HG03039 (cell line): Measurements from ENCODE around the gene PSAPL1.

Experiments used
- ATAC-seq: cut with Tn5 transposase; IDR thresholded peaks from one replicate; pipeline ENCODE4 v1.9.1; 2021; ENCODE audit warnings: mild to moderate bottlenecking, moderate library complexity; ENCODE audit not compliant: unreplicated experiment

PSAPL1 gene

DNA sequence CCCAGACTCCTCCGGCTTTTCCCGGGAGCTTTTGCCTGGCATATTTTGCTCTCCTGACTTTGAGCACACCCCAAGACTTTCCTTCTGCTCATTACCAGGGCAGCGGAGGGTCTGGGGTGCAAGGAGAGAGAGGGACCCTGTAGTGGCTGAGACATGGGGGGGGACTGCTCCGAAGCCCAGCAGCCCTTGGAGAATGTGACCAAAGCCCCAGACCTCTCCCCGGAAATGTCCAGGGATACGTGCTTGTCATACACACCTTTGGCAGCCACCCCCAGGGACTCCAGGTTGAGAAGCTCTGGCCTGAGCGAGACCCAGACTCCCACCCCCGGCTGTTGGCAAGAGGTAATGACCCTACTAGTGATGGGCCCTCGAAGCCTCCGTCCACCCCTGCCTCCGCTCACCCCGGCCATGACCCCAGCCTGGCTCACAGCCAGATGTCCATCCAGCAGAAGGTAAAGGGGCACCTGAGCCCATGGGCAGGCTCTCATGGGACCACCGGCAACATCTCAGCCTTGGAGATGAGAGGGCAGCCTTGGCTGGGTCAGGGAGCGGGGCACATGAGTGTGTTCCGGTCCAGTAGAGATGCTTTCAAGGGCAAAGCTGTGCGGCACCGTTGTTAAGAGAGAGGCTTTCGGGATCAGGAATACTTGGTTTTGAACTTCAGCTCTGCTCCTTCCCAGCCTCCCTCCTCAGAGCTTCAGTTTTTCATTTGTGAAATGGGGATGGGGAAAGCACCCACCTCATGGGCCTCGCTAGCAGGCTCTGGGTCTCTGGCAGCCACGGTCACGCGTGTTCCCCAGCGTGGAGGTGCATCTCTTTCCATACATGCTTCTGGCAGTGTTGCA is 2.0 kb downstream of the PSAPL1 start:
- no peak for ATAC-seq

DNA sequence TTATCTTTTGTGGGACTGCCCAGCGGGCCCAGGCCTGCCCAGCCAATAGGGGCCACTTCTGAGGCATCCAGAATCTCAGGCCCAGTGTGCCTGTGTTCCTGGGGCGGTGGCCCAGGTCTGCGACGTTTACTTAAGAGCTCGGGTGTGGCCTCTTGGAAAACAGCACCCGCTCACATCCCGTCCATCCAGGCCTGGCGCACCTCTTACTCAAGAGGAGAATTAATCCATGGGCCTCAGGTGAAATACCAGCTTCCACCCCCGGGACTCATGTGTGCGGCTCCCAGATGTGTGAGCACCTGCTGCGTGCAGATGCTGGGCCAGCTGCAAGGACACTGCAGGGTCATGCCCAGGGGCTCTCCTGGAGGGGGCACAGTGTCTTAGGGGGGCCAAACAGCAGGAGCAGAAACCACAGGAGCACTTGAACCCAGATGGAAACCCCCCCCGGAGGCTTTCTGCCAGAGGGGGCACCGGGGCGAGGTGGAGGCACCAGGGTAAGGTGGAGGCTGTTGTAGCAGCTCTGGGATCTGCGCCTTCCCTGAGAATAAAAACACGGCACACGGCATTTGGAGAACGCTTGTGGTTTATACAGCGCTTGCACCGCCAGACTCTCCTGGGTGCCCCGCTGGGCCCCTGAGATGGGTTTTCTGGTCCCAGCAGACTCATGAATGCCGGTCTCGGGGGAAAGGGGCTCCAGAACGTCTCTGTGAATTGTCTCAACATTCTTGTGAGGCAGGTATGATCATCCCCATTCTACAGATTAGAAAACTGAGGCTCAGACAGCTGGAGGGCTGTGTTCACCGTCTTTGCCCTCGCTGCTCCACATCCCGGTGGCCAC is 2.8 kb downstream of the PSAPL1 start:
- ATAC-seq = no peak

DNA sequence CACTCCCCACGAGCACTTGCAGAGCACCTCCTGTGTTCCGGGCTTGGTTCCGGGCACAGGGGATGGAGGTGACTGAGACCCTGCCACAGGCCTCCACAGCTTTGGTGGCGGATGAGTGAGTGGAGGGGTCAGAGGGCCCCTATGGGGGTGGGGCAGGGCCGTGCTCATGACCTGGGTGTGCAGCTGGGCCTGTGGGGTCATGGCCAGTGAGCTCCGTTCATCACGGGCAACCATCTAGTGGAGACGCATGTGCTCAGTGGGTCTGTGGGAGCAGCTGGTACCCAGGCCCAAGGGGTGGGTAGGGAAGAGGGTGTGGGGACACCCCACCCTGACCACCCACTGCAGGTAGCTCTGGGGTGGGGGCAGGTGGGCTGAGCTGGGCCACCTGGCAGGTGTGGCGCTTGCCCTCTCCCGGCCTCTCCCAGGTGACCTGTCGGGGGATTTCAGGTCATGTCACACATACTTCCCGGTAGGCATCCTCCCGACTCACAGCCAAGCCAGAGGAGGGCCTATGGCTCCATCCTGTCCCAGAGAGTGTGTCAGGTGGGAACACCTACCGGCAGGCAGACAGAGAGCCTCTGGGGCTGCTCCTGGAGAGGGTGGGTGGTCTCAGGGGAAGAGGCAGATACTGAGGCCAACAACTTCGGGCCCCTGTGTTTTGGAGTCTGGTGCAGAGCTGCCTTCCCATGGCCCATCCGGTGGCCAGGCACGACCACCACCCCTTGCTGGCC is 3.6 kb downstream of the PSAPL1 start:
- no peak for ATAC-seq

DNA sequence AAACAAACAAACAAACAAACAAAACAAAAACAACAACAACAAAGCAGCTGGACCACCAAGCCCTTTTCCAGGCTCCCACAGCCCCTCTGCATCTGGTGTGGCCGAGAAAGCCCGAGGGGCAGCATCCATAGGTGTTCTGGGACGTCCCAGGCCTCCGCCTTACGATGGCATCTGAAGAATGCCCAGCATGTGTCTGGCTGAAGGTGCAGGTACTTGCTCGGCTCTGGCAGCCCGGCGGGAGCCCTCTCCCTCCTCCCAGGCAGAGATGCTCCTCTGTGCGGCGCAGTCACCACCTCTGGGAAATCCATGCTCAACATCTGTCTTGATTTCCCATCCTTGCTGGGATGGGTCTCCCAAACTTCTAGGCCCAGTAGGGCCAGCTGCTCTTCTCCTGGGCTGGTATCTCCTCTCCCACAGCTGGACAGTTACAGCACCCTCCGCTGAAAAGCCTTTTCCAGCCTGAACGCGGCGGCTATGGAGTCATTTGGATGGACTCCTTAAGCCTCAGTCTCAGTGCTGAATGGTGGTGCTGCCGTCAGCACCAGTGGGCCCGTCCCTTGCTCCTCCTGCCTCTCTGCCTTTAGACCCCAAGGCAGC is 4.3 kb downstream of the PSAPL1 start:
- ATAC-seq = no peak

DNA sequence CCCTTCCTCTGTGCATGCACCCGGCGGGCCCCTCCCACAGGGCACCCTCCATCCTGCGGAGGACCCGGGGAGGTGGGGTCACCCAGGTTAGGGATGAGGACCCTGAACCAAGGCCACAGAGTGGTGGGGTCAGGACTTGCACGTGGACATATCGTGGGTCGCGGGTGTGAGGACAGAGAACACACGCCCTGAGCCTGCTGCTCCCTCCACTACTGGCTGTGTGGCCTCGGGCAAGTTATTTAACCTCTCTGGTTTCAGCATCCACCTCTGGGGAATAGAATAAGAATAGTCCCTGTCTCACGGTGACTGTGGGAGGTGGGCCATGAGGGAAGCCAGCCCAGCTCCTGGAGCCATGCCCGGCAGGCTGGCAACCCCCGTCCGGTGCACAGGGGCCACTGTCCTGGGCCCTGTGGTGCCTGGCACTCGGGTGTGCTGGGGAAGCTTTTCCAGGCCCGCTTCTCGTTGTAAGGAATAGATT is 5.1 kb downstream of the PSAPL1 start:
- ATAC-seq = no peak

DNA sequence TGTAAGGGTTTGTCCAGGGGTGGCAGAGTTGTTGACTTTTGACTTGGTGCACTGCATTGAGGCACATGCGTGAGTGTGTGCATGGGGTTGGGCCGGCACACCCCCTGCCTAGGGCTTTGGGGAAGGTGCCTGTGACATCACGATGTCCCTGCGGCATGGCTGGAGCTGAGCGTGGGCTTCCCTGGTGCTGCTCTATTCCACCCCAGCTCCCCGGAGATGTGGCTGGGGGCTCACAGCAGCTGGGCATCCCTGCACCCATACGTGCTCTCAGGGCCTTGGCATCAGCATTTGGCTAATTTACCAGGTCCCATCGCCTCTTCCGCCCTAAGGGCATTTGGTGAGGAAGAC is 5.7 kb downstream of the PSAPL1 start:
- no peak for ATAC-seq

DNA sequence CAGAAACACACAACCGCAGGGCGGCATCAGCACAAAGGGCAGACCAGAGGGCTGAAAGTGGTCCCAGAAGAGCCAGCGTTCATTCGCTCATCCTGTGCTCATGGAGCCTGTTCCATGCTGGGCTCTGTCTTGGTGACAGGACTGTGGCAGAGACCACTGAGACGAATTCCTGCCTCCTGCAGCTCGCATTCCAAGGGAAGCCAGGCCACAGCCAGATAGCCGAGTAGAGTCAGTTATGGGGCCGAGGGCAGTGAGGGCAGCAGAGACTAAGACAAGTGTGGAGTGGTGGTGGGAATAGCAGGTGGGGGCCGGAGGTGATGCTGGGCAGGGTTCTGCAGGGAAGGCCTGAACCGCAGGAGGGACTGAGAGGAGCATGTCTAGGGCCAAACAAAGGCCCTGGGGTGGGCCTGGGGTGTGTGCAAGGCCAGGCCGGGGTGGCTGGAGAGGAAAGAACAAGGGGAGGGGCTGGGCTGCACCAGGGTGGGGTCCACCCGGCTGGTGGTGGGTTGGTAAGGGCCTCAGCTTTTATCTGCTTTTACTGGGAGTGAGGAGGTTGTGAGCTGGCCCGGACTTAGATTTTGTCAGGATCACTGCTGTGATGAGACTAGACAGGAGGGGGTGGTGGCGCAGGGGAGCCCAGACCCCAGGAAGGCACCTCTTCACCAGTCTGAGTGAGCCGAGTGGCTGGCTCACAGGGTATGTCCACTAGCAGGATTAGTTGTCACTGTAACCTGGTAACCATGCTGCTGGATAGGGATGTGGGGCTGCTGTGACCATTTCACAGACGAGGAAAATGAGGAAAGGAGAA is 6.3 kb downstream of the PSAPL1 start:
- no peak for ATAC-seq

DNA sequence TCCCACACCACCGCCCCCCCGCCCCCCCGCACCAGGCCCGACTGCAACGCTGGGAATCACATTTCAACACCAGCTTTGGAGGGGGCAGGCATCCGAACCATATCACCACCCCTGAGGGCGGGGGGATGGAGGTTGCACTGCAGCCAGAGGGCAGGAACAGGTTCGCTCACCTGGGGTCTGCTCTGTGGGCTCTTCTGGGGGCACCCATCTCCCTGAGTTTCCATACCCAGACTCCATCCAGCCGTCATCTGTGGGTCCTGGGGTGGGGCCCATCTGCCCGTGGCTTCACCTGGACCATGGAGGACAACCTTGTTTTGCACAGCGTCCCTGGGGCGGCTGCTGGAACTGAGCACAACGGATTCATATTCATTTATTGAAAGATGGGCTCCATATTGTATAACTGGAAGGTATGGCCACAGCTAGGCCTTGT is 6.9 kb downstream of the PSAPL1 start:
- ATAC-seq = no peak

DNA sequence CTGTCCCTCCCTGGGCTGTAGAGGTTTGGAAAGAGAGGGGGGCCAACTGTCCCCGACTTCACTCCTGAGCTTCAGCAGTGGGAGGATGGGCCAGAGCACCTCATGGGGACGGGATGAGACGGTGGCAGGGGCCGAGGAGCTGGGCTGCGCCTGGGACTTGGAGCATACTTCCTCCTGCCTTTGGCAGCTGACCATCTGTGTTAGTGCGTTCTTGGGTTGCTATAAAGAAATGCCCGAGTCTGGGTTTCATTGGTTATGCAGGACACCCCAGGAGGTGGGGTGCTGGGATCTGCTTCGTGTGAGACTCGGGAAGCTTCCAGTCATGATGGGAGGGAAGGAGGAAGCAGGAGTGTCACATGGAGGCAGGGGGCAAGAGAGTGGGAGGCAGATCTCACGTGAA is 7.4 kb downstream of the PSAPL1 start:
- ATAC-seq = no peak

DNA sequence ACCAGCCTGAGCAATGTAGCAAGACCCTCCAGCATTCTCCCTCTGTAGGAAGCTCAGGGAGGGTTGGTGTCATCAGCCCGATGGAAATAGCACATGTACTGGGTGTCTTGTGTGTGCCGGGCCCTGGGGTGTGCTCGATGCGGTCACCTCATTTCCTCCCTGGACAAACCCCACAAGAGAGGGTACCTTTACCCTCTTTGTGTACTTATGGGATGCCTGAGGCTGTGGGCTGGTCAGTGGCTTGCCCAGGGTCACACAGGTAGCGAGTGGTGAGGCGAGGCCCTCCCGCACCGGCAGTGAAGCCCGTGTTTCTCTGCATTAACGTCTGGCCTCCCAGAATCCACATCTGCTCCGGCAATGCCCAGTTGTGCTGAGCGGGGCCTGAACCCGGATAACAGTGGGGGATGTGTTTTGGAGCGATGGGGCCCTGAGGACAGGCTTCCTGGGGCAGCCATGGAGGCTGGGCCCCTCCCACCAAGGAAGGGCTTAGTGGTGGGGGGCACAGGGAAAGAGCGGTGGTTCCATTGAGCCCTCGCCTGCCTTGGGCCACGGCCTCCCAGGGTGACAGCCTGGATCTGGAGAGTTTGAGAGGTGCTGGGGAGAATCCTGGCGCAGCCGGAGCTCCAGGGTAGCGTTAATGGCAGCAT is 8.1 kb downstream of the PSAPL1 start:
- no peak for ATAC-seq

DNA sequence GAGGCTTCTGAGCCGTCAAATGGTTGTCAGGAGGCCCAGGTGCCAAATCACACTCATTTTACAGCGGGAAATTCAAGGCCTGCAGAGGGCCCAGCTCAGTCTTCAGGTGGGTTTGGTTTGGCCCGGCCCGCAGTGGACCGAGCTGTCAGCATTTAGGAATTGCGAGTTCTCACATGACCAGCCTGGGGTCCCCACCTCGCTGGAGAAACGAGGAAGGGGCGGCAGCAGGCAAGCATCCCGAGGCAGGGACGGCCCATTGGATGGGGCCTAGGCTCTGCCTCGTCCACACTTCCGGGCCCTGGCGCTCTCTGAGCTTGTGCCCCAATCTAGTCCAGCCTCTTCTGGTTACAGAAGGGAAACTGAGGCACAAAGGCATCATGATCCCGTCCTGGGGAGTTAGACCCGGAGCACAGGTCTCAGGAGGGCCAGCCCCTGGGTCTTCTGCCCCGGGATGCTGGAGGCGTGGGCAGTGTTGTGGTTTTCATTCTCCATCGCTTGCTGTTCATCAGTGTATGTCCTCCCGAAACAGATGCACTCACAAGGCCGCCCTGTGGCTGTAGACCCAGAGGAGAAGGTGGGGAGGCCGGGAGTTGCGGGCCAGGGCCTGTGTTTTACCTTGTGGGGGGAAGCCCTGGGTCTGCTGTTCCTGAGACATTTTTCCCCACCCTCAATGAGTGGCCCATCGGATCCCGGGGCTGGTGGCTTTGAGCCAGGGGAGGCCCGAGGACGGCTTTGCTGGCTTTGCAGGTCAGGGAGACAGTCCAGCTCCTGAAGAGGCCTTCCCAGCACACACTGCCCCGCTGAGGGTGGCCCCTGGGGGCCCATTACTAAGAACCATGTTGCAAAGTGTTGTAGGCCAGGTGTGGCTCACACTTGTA is 8.9 kb downstream of the PSAPL1 start:
- no peak for ATAC-seq

DNA sequence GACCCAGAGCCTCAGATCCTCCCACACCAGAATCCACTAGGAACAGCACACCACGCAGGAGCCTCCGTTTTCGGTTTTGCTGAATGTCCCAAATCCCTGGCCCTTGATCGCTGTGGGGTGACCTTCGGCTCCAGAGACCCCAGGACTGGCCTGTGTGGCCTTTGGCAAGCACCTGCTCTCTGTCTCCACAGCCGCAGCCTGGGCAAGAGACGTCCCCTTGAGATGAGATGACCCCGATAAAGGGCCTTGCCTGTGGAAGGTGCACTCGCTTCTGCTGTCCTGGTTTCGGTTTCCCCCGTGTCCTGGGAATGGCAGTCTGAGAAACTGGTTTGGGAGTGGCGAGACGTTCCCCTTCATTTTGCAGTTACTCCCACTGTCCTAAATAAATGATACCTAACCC is 9.6 kb downstream of the PSAPL1 start:
- ATAC-seq = no peak

DNA sequence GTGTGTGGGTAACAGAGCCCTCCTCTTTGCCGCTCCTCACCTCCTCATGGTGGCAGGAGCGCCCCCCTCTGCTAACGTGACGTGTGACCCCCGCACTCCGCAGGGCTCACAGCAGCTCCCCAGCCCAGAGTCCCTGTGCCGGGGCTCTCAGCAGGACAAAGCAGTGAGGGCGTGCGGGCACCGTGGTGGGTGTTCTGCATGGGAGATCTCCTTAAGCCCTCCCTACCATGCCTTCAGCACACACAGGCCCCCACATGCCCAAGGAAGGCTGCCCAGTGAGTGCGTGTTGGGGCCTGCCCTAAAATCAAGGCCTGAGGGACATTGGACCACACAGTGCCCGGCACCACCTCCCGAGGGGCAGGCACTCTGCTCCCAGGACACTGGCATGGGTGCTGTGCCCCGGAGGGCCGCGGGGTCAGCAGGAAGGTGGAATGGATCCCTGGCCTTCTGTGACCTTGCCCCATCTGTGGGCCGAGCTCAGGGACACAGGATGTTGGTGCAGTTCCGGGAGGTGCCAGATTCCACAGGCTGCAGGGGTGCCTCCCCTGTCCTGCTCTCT is 10.1 kb downstream of the PSAPL1 start:
- ATAC-seq = no peak

DNA sequence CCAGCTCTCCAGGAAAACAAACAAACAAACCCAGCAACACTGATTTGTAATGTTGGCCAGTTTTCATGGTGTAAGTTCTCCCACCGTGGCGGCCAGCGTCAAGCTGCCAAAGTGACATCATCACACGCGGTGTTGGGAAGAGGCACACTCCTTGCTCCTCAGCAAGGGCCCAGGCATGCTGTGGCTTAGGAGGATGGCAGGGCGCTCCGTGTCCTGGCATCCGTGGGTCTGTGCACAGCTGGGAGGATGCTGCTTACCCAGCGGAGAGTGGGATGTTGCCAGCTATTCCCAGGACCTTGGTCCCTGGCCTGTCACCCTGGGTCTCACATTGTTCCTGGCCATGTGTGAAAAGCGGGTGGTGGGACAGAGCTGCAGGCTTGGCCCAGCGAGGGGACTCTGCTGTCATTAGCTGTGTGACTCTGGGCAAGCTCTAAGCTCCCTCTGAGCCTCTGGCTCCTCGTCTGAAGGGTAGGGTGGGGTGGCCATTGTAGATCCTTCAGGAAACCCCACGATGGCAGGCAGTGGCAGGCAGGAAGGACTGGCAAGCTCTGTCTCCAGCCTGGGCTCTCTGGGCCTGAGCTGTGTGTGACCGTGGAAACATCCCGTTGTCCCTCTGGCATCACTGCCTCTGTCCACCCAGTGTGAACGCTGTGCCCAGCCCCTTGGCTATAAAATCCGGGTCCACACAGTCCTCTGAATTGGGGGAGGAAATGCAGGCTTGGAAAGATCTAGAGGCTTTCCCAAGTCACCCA is 10.8 kb downstream of the PSAPL1 start:
- no peak for ATAC-seq

DNA sequence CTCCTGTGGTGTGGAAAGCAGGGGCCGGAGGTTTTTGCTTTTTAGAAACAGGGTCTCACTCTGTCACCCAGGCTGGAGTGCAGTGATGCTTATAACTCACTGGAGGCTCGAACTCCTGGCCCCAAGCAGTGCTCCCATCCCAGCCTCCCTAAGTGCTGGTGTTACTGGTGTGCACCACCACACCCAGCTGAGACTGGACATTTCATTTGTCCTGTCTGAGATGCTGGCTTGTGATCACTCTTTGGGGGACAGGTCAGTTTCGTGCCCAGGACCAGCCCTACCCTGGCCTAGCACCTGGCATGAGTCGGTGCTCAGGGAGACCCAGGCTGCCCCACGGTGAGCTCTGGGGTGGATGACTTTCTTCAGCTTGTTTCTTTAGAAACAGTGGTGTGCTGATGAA is 11.3 kb downstream of the PSAPL1 start:
- no peak for ATAC-seq

DNA sequence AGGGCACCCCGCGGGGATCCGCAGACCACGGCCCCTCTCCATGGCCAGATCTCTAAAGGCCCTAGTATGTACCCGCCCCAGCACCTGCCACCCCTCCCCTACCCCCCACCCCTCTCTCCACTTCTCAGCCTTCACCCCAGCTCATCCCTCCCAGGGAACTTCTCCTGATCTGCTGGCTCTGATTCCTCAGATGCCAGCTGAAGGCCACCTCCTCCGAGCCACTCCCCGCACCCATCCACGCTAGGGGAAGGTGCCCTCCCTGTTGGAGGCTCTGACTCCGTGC is 11.9 kb downstream of the PSAPL1 start:
- no peak for ATAC-seq

DNA sequence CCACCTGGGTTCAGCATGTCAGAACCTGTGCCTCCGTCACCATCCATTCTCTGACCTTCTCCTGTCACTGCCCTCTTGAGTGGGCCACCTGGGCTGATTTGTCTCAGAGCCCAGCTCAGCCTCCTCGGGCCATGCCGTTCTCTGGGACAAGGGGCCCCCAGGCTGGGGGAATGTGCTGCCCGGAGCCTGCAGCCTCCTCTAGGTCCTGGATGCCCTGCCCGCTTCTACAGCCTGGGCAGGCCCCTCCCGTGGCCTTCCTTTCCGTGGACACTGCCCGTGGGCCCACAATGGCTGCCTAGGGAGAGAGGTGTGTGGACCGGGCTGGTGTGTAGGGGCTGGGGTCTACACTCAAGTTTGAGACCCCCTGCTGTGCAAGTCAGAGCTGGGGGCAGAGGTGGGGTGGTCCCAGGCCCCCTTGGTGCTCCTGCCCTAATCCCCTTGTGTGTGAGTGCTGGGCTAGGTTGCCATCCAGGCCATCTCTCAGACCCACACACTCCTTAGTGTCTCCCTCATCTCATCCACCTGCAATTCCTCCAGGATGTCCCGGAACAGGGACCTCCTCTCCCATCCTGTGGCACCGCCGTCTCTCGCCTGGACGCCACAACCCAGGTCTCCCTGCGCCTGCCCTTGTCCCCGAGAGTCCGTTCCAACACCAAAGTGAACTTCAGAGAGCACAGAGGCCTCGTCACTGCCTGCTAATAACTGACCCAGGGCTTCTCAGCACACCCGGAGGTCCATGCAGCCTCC is 12.4 kb downstream of the PSAPL1 start:
- no peak for ATAC-seq
